CD4-positive, alpha-beta T cell (primary cell): ENCODE results near the gene STX7. TPM values are rescaled to one million over a fixed set of nuclear protein-coding genes. Genes with fewer than 3 reads are reported as not detected.

Experiments used
- ATAC-seq: fragments of 200-7000 bp; cut with Tn5 transposase; one replicate; pipeline ENCODE4 v1.10.0; 2022; ENCODE audit warnings: mild to moderate bottlenecking; ENCODE audit not compliant: poor library complexity
- CTCF ChIA-PET: fragments of 350-600 bp; sonication (Branson Sonifier 250); formaldehyde crosslinking; loops from one replicate; lab custom pipeline; 2021; ENCODE audit warnings: antibody characterized with exemption, inconsistent platforms; lab: Charles Lee
- POLR2A ChIA-PET: fragments of 350-600 bp; sonication (Branson Sonifier 250); formaldehyde crosslinking; loops from one replicate; lab custom pipeline; 2021; ENCODE audit warnings: antibody characterized with exemption, inconsistent platforms; lab: Charles Lee
- DNase-seq, 14 experiments: peaks; one replicate each; pipeline ENCODE4 v3.0.0-alpha.2; 2013 to 2020; ENCODE audit warnings: mixed read lengths in 2 of 14
- H3K27ac ChIP-seq, 2 donors: one replicate each; pipeline versions ENCODE4 v1.5.1 to v1.7.0; 2013; ENCODE audit warnings: low read length in 2 of 2, low read depth in 1 of 2, mild to moderate bottlenecking in 1 of 2
- H3K27me3 ChIP-seq, 2 experiments: 1 replicate in 1 of 2; 2 replicates in 1 of 2; pipeline versions ENCODE4 v1.6.1 to v1.7.0; 2013; ENCODE audit warnings: low read length in 2 of 2, control low read depth in 1 of 2, mild to moderate bottlenecking in 1 of 2, moderate library complexity in 1 of 2; ENCODE audit not compliant: insufficient read depth in 2 of 2, control insufficient read depth in 1 of 2
- H3K36me3 ChIP-seq: one replicate; pipeline ENCODE4 v1.6.1; 2013; ENCODE audit warnings: low read length, control low read depth; ENCODE audit not compliant: insufficient read depth
- H3K4me1 ChIP-seq: one replicate; pipeline ENCODE4 v1.6.1; 2013; ENCODE audit warnings: low read length, control low read depth; ENCODE audit not compliant: insufficient read depth
- H3K4me3 ChIP-seq: one replicate; pipeline ENCODE4 v1.5.1; 2013; ENCODE audit warnings: mild to moderate bottlenecking, low read length, moderate library complexity
- H3K9me3 ChIP-seq, 2 experiments: 1 replicate in 1 of 2; 2 replicates in 1 of 2; pipeline versions ENCODE4 v1.6.1 to v1.7.0; 2013; ENCODE audit warnings: low read length in 2 of 2, mild to moderate bottlenecking in 2 of 2, control low read depth in 1 of 2, moderate library complexity in 1 of 2; ENCODE audit not compliant: control insufficient read depth in 1 of 2, insufficient read depth in 1 of 2
- H3K27ac Mint-ChIP-seq: one replicate; pipeline ENCODE4 v1.8.0; 2020; ENCODE audit warnings: mixed read lengths
- H3K27me3 Mint-ChIP-seq: one replicate; pipeline ENCODE4 v1.8.0; 2021; ENCODE audit warnings: mixed read lengths
- H3K36me3 Mint-ChIP-seq: one replicate; pipeline ENCODE4 v1.8.0; 2021; ENCODE audit warnings: low read depth, mixed read lengths
- H3K4me1 Mint-ChIP-seq: one replicate; pipeline ENCODE4 v1.8.0; 2021; ENCODE audit warnings: low read depth, mixed read lengths
- H3K4me3 Mint-ChIP-seq: one replicate; pipeline ENCODE4 v1.8.0; 2020; ENCODE audit warnings: mild to moderate bottlenecking, mixed read lengths
- H3K9me3 Mint-ChIP-seq: one replicate; pipeline ENCODE4 v1.8.0; 2020; ENCODE audit warnings: mixed read lengths
- intact Hi-C, 2 experiments: fragments of 100-400 bp; cut with DNase I in 1 of 2; cut with micrococcal nuclease in 1 of 2; formaldehyde crosslinking; loops; one replicate each; pipeline versions ENCODE4 v1.15.1 to v1.9.0; 2023 to 2025; cut with DNase I, micrococcal nuclease
- total RNA-seq, 174 experiments: library from RNA in 2 of 174; stranded (reverse) in 2 of 174; gene quantifications; one replicate each; pipeline ENCODE4 v1.2.3 and lab custom pipeline; 2021 to 2026
- TF ChIP-seq, protein P1 (sequence below): fragments of 200-600 bp; IDR thresholded peaks from one replicate; pipeline ENCODE4 v1.8.0; 2022; ENCODE audit warnings: antibody characterized with exemption, mild to moderate bottlenecking

Gene STX7
- total RNA-seq, 2 experiments from 2014 or later = 4.3 to 5.9 TPM

DNA sequence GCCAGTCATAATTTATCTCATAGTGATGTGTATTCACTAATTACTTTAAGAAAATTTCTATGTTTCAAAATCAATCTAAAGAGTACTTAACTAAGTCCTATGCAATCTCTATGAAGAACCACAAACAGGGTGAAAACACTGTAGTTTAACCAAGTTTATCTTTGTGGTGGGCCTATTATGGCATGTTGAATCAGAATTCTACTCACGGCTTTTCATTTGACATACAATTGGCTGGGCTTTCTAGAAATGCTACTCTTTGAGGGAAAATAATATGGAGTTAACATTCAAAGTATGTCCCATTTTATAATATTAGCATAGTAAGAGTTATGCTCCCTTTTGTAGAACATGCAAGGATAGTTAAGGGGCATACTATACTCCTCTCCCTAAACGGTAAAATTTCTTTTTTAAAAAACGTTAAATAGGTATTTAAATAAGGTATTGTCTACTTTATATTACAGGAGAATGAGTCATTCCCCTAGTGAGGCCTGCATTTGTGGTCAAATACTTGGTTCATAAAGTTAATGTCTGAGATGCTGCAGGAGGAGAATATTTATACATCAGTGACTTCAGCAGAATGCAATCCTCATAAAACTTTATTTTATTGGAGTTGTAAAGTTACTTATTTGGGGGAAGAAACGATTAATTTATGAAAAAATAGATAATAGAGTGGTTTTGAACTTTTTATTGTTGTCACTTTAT lies 113.4 kb downstream of the STX7 start:
- Histone ChIP-seq H3K27me3 (peaks cover 27 to 58% of the 10 kb centered on the region in 2 experiments), H3K36me3 (no peaks in the 10 kb centered on the region), H3K4me3 (no peak overlapping the region), H3K9me3 (peaks cover 0 to 4% of the 10 kb centered on the region in 2 experiments), H3K4me1 (peaks cover 12% of the 10 kb centered on the region), H3K27ac (no peak overlapping the region)
- H3K27ac Mint-ChIP-seq = no peak overlapping the region
- TF ChIP-seq, protein P1, sequence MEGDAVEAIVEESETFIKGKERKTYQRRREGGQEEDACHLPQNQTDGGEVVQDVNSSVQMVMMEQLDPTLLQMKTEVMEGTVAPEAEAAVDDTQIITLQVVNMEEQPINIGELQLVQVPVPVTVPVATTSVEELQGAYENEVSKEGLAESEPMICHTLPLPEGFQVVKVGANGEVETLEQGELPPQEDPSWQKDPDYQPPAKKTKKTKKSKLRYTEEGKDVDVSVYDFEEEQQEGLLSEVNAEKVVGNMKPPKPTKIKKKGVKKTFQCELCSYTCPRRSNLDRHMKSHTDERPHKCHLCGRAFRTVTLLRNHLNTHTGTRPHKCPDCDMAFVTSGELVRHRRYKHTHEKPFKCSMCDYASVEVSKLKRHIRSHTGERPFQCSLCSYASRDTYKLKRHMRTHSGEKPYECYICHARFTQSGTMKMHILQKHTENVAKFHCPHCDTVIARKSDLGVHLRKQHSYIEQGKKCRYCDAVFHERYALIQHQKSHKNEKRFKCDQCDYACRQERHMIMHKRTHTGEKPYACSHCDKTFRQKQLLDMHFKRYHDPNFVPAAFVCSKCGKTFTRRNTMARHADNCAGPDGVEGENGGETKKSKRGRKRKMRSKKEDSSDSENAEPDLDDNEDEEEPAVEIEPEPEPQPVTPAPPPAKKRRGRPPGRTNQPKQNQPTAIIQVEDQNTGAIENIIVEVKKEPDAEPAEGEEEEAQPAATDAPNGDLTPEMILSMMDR = no peak
- POLR2A ChIA-PET = no interaction called here
- ATAC-seq = no peak
- H3K9me3 Mint-ChIP-seq = peaks cover 13% of the 10 kb centered on the region
- no peak for DNase-seq
- H3K36me3 Mint-ChIP-seq = no peaks in the 10 kb centered on the region
- H3K4me1 Mint-ChIP-seq = peaks cover 8% of the 10 kb centered on the region
- CTCF ChIA-PET = no interaction called here
- intact Hi-C loops = no loop called here
- H3K27me3 Mint-ChIP-seq = peaks cover 72% of the 10 kb centered on the region
- H3K4me3 Mint-ChIP-seq = no peak overlapping the region

Other genes starting within 250 kb of the STX7 start
- gene MOXD1, start 111.6 kb downstream of the STX7 start, total RNA-seq = not detected
- not detected for gene TAAR9, start 25.2 kb upstream of the STX7 start, total RNA-seq
- not detected for gene TAAR8, start 39.6 kb upstream of the STX7 start, total RNA-seq
- gene TAAR6, start 57.2 kb upstream of the STX7 start, total RNA-seq = not detected
- gene TAAR5, start 76.6 kb upstream of the STX7 start, total RNA-seq = not detected
- not detected for gene TAAR2, start 111.2 kb upstream of the STX7 start, total RNA-seq
- gene TAAR1, start 146.1 kb upstream of the STX7 start, total RNA-seq = not detected
- not detected for gene VNN1, start 200.9 kb upstream of the STX7 start, total RNA-seq
- gene VNN2, start 244.8 kb upstream of the STX7 start, total RNA-seq = 1 to 10 TPM; 6.5 to 7.0 TPM